Measurements from ENCODE around the gene AP1G2. TPM values are rescaled to one million over a fixed set of nuclear protein-coding genes. Genes with fewer than 3 reads are reported as not detected.

The AP1G2 gene
- total and polyA plus RNA-seq, 2 of the 13 experiments (the other 11 are each of a cell fraction or from before 2014, with no cell fraction given): 96.9 to 611 TPM

GRCh38 chr14:23588884-23589598 lies 21.4 kb upstream of the AP1G2 start (continued):
- peak; percentile 88; the same call in 1 of the 2 replicates for TF ChIP-seq ZNF138 (CRISPR knock-in tag; IDR thresholded peaks at IDR 0.05; ENCODE audit: low read depth)
- TF ChIP-seq SKIL (CRISPR knock-in tag; IDR thresholded peaks at IDR 0.05; ENCODE audit: borderline replicate concordance): no peak
- TF ChIP-seq CTCF (CRISPR knock-in tag; IDR thresholded peaks at IDR 0.05): peak; percentile 100
- TF ChIP-seq GMEB2 (CRISPR knock-in tag; IDR thresholded peaks at IDR 0.05; ENCODE audit: low read depth): 0 out of 2 replicates have a peak, but pooled peaks have one; percentile 14
- no peak for TF ChIP-seq PHB2 (IDR thresholded peaks at IDR 0.05; ENCODE audit: partially characterized antibody)
- TF ChIP-seq, protein P1, sequence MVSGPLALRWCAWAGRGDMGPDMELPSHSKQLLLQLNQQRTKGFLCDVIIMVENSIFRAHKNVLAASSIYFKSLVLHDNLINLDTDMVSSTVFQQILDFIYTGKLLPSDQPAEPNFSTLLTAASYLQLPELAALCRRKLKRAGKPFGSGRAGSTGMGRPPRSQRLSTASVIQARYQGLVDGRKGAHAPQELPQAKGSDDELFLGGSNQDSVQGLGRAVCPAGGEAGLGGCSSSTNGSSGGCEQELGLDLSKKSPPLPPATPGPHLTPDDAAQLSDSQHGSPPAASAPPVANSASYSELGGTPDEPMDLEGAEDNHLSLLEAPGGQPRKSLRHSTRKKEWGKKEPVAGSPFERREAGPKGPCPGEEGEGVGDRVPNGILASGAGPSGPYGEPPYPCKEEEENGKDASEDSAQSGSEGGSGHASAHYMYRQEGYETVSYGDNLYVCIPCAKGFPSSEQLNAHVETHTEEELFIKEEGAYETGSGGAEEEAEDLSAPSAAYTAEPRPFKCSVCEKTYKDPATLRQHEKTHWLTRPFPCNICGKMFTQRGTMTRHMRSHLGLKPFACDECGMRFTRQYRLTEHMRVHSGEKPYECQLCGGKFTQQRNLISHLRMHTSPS (CRISPR knock-in tag; IDR thresholded peaks at IDR 0.05; ENCODE audit: low read depth): peak; percentile 82
- TF ChIP-seq ZNF558 (CRISPR knock-in tag; IDR thresholded peaks at IDR 0.05; ENCODE audit: borderline replicate concordance): no peak
- peak; percentile 96 for TF ChIP-seq KLF11 (CRISPR knock-in tag; IDR thresholded peaks at IDR 0.05)
- TF ChIP-seq, protein P2, sequence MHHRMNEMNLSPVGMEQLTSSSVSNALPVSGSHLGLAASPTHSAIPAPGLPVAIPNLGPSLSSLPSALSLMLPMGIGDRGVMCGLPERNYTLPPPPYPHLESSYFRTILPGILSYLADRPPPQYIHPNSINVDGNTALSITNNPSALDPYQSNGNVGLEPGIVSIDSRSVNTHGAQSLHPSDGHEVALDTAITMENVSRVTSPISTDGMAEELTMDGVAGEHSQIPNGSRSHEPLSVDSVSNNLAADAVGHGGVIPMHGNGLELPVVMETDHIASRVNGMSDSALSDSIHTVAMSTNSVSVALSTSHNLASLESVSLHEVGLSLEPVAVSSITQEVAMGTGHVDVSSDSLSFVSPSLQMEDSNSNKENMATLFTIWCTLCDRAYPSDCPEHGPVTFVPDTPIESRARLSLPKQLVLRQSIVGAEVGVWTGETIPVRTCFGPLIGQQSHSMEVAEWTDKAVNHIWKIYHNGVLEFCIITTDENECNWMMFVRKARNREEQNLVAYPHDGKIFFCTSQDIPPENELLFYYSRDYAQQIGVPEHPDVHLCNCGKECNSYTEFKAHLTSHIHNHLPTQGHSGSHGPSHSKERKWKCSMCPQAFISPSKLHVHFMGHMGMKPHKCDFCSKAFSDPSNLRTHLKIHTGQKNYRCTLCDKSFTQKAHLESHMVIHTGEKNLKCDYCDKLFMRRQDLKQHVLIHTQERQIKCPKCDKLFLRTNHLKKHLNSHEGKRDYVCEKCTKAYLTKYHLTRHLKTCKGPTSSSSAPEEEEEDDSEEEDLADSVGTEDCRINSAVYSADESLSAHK (CRISPR knock-in tag; IDR thresholded peaks at IDR 0.05; ENCODE audit: borderline replicate concordance): no peak
- peak; percentile 57; the same call in 1 of the 2 replicates for TF ChIP-seq ZNF550 (CRISPR knock-in tag; IDR thresholded peaks at IDR 0.05; ENCODE audit: borderline replicate concordance)
- TF ChIP-seq ZFP36L2 (CRISPR knock-in tag; IDR thresholded peaks at IDR 0.05): peak; percentile 96
- TF ChIP-seq WIZ (CRISPR knock-in tag; IDR thresholded peaks at IDR 0.05): peak; percentile 91; the same call in 1 of the 2 replicates
- TF ChIP-seq DPF2 (CRISPR knock-in tag; IDR thresholded peaks at IDR 0.05; ENCODE audit: borderline replicate concordance, low read depth): peak; percentile 82; the same call in 1 of the 2 replicates
- TF ChIP-seq ZFP37 (CRISPR knock-in tag; IDR thresholded peaks at IDR 0.05; ENCODE audit: borderline replicate concordance): no peak
- TF ChIP-seq ZNF747 (CRISPR knock-in tag; IDR thresholded peaks at IDR 0.05; ENCODE audit: borderline replicate concordance): peak; percentile 98
- no peak for TF ChIP-seq ZNF17 (CRISPR knock-in tag; IDR thresholded peaks at IDR 0.05)
- TF ChIP-seq ZFP36L1 (CRISPR knock-in tag; IDR thresholded peaks at IDR 0.05): peak; percentile 75; the same call in 1 of the 2 replicates
- peak; percentile 92 for TF ChIP-seq ZNF737 (CRISPR knock-in tag; IDR thresholded peaks at IDR 0.05; ENCODE audit: borderline replicate concordance)
